Heart left ventricle (tissue), 13 donors: ENCODE data around the gene POU6F2.

Experiments used
- CTCF ChIP-seq, 12 donors: fragments of 200-600 bp; sonication (generic) in 4 of 12; IDR thresholded peaks; one replicate each; pipeline versions ENCODE4 v1.5.0 to v1.8.0; 2018 to 2022; ENCODE audit warnings: antibody characterized with exemption in 12 of 12, mild to moderate bottlenecking in 5 of 12
- POLR2A ChIP-seq, 2 donors: fragments of 450-650 bp; IDR thresholded peaks; one replicate each; pipeline ENCODE4 v1.6.1; 2017; ENCODE audit warnings: antibody characterized with exemption in 2 of 2, mild to moderate bottlenecking in 2 of 2, moderate library complexity in 2 of 2
- donor health status: ischemic (EF 13 %, LVEDD 7.1; RV severe dilation, severe dysfunction).
- donor health status: DM: no; HTN: yes; CAD: no.
- donor health status: DM: no; HTN: no; CAD: no.
- donor health status: ischemic (EF 25% LVEDD 6.9; RV normal size, moderate dysfunction).
- donor health status: ischemic (EF 25% LVEDD 5.7; RV mildly dilated, moderate dysfunction).
- donor health status: ischemic (EF 35%, LVEDD 5.7; RV mildly dilated, moderate dysfunction).
- donor health status: nonischemic (EF 11% LVEDD 7.7; RV severe dilation, severe dysfunction).
- donor health status: DM: yes; HTN: yes; CAD: no.
- donor health status: PGD.
- donor health status: ischemic (EF 29% LVEDD 5.4; RV normal size, mild dysfunction).
- donor health status: nonischemic (EF 23%, LVEDD 6.1; RV moderate dilation, normal function).

DNA sequence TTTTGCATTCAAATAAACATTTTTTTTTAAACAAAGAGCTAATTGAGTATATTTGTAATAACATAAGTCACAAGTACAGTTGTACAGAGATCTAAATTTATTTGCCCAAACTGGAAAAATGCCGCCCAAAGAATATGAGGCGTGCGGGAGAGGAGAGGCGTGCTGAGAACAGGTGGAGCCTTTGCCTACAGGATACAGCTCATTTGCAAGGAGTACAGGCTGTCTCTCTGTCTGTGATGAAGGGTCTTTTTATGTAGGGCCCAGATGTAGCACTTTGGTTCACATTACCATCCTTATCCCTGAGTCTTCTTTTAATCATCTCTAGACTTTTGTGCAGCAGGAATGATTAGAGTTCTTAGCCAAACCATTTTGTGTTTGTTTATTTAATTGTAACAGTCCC lies 58.2 kb downstream of the POU6F2 start:
- TF ChIP-seq CTCF (IDR thresholded peaks at IDR 0.05), result no peak
- no peak for TF ChIP-seq POLR2A (IDR thresholded peaks at IDR 0.05)
